ENCODE results near the gene TNPO2. TPM values are rescaled to one million over a fixed set of nuclear protein-coding genes. Genes with fewer than 3 reads are reported as not detected.

Gene TNPO2
- total RNA-seq (2014; rRNA removed; shearing (Covaris generic)) = 83.0 and 85.9 TPM in 2 replicates
- 35.8 and 37.1 TPM in 2 replicates for polyA plus RNA-seq (2016; fragmentation: Nextera tagmentation; extraction: Ambion mirVana)
- long read RNA-seq, partial matches to known transcripts = 3 of 8 reads
- long read RNA-seq, other reads (novel, unspliced or antisense) = 5 of 8 reads

DNA sequence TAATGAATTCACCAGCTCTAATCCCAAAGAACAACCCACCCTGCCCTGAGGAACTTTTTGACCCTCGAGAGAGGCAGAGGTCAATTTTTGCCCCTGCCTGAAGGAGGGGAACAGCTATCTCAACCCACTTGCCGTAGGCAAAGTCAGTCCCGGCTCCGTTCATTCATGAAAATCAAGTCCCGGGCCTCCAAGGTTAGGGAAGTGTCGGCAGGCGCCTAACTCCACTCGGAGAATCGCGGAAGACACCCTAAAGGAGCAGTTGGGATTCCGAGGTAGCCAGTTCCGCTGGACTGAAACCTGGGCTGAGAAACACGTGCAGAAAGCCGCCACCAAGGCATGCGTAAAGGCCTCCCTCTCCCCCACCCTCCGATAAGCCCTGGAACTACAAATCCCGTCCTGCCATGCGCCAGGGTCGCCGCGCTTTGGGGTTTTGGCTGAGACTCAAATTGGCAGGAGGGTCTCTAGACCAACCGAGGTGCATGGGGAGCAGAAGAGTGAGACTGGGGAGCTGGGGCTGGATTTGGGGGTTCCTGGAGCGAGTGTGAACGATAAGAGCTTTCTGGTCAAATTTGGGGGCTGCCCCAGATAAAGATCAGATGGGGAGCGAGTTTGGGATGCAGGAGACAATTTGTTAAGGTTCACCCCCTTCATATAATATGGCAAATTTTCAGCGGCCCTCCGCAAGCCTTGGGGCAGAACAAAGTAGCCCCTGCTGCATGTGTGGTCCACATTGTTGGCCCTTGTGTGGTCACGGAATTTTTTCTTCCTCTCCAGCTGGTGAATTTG, at the start of gene TNPO2:
TSS of gene TNPO2 (minus strand) at position 292 of the 786 bp plus-strand sequence. CDS start 2,955 bp downstream, outside the sequence.
- H3K4me2 ChIP-seq = peak within 1 kb of the TSS; percentile 87
- H3K4me3 Mint-ChIP-seq = peak within 1 kb of the TSS; percentile 91
- no peaks in the 10 kb centered on the region for H3K27me3 ChIP-seq (ENCODE audit: insufficient read depth)
- H3K9me2 ChIP-seq (ENCODE audit: insufficient read depth) = no peaks in the 10 kb centered on the region
- H3F3A ChIP-seq (replicated peaks; ENCODE audit: low read depth) = peaks cover 30% of the 10 kb centered on the region
- peak; percentile 50 for ATAC-seq
- peaks cover 52% of the 10 kb centered on the region for H3K79me2 ChIP-seq (replicated peaks; ENCODE audit: insufficient read depth)
- H3K27ac Mint-ChIP-seq = peak within 1 kb of the TSS; percentile 95
- H3K4me3 ChIP-seq = peak within 1 kb of the TSS; percentile 80
- TF ChIP-seq JUNB (IDR thresholded peaks at IDR 0.05; ENCODE audit: unreplicated experiment) (no peak), EZH2 (IDR thresholded peaks at IDR 0.05; ENCODE audit: low read depth, unreplicated experiment) (no peak), POLR2AphosphoS5 (IDR thresholded peaks at IDR 0.05; ENCODE audit: low read depth) (peak; percentile 87; the same call in 1 of the 2 replicates), CREB1 (CRISPR knock-in tag; IDR thresholded peaks at IDR 0.05; ENCODE audit: low read depth) (0 out of 2 replicates have a peak, but pooled peaks have one; percentile 23)
- TF ChIP-seq, protein P1, sequence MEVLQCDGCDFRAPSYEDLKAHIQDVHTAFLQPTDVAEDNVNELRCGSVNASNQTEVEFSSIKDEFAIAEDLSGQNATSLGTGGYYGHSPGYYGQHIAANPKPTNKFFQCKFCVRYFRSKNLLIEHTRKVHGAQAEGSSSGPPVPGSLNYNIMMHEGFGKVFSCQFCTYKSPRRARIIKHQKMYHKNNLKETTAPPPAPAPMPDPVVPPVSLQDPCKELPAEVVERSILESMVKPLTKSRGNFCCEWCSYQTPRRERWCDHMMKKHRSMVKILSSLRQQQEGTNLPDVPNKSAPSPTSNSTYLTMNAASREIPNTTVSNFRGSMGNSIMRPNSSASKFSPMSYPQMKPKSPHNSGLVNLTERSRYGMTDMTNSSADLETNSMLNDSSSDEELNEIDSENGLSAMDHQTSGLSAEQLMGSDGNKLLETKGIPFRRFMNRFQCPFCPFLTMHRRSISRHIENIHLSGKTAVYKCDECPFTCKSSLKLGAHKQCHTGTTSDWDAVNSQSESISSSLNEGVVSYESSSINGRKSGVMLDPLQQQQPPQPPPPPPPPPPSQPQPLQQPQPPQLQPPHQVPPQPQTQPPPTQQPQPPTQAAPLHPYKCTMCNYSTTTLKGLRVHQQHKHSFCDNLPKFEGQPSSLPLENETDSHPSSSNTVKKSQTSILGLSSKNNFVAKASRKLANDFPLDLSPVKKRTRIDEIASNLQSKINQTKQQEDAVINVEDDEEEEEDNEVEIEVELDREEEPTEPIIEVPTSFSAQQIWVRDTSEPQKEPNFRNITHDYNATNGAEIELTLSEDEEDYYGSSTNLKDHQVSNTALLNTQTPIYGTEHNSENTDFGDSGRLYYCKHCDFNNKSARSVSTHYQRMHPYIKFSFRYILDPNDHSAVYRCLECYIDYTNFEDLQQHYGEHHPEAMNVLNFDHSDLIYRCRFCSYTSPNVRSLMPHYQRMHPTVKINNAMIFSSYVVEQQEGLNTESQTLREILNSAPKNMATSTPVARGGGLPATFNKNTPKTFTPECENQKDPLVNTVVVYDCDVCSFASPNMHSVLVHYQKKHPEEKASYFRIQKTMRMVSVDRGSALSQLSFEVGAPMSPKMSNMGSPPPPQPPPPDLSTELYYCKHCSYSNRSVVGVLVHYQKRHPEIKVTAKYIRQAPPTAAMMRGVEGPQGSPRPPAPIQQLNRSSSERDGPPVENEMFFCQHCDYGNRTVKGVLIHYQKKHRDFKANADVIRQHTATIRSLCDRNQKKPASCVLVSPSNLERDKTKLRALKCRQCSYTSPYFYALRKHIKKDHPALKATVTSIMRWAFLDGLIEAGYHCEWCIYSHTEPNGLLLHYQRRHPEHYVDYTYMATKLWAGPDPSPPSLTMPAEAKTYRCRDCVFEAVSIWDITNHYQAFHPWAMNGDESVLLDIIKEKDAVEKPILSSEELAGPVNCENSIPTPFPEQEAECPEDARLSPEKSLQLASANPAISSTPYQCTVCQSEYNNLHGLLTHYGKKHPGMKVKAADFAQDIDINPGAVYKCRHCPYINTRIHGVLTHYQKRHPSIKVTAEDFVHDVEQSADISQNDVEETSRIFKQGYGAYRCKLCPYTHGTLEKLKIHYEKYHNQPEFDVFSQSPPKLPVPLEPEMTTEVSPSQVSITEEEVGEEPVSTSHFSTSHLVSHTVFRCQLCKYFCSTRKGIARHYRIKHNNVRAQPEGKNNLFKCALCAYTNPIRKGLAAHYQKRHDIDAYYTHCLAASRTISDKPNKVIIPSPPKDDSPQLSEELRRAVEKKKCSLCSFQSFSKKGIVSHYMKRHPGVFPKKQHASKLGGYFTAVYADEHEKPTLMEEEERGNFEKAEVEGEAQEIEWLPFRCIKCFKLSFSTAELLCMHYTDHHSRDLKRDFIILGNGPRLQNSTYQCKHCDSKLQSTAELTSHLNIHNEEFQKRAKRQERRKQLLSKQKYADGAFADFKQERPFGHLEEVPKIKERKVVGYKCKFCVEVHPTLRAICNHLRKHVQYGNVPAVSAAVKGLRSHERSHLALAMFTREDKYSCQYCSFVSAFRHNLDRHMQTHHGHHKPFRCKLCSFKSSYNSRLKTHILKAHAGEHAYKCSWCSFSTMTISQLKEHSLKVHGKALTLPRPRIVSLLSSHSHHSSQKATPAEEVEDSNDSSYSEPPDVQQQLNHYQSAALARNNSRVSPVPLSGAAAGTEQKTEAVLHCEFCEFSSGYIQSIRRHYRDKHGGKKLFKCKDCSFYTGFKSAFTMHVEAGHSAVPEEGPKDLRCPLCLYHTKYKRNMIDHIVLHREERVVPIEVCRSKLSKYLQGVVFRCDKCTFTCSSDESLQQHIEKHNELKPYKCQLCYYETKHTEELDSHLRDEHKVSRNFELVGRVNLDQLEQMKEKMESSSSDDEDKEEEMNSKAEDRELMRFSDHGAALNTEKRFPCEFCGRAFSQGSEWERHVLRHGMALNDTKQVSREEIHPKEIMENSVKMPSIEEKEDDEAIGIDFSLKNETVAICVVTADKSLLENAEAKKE (CRISPR knock-in tag; IDR thresholded peaks at IDR 0.05) = no peak
- TF ChIP-seq, protein P2, sequence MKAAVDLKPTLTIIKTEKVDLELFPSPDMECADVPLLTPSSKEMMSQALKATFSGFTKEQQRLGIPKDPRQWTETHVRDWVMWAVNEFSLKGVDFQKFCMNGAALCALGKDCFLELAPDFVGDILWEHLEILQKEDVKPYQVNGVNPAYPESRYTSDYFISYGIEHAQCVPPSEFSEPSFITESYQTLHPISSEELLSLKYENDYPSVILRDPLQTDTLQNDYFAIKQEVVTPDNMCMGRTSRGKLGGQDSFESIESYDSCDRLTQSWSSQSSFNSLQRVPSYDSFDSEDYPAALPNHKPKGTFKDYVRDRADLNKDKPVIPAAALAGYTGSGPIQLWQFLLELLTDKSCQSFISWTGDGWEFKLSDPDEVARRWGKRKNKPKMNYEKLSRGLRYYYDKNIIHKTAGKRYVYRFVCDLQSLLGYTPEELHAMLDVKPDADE (IDR thresholded peaks at IDR 0.05) = peak; percentile 88
- peaks cover 24% of the 10 kb centered on the region for H3K27me3 Mint-ChIP-seq (ENCODE audit: insufficient read depth, low read depth, poor library complexity)
- H3K9me3 Mint-ChIP-seq = no peaks in the 10 kb centered on the region; the same call in 2 of the 3 replicates
- peaks cover 15% of the 10 kb centered on the region for H3K4me1 Mint-ChIP-seq
- H3K4me1 ChIP-seq (ENCODE audit: insufficient read depth) = peaks cover 9% of the 10 kb centered on the region; the same call in 1 of the 2 replicates
- H3K36me3 Mint-ChIP-seq (ENCODE audit: low read depth) = peaks cover 35% of the 10 kb centered on the region
- H4K20me1 ChIP-seq (replicated peaks; ENCODE audit: insufficient read depth) = peaks cover 12% of the 10 kb centered on the region; the same call in 1 of the 2 replicates
- no peaks in the 10 kb centered on the region for H3K36me3 ChIP-seq (ENCODE audit: insufficient read depth)
- 0 out of 2 replicates have a peak within 1 kb of the TSS, but pooled peaks have one; percentile 34 for H2AFZ ChIP-seq
- H3K27ac ChIP-seq (ENCODE audit: low read depth) = peak within 1 kb of the TSS; percentile 83
- DNase-seq (ENCODE audit: low spot score) = peak; percentile 94

All from GM23338 (cell line).